Measurements from ENCODE around the gene PHOSPHO1. TPM values are rescaled to one million over a fixed set of nuclear protein-coding genes. Genes with fewer than 3 reads are reported as not detected.
"Not testable (repeated sequence)": the region's sequence is repeated elsewhere in the genome, so short reads cannot be mapped to it uniquely, and the experiment has no call there.

The PHOSPHO1 gene, protein sequence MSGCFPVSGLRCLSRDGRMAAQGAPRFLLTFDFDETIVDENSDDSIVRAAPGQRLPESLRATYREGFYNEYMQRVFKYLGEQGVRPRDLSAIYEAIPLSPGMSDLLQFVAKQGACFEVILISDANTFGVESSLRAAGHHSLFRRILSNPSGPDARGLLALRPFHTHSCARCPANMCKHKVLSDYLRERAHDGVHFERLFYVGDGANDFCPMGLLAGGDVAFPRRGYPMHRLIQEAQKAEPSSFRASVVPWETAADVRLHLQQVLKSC
- under 1 TPM in 3 of 4 donors, not detected in 1; 0.13 to 0.92 (median 0.39) TPM for total RNA-seq

DNA sequence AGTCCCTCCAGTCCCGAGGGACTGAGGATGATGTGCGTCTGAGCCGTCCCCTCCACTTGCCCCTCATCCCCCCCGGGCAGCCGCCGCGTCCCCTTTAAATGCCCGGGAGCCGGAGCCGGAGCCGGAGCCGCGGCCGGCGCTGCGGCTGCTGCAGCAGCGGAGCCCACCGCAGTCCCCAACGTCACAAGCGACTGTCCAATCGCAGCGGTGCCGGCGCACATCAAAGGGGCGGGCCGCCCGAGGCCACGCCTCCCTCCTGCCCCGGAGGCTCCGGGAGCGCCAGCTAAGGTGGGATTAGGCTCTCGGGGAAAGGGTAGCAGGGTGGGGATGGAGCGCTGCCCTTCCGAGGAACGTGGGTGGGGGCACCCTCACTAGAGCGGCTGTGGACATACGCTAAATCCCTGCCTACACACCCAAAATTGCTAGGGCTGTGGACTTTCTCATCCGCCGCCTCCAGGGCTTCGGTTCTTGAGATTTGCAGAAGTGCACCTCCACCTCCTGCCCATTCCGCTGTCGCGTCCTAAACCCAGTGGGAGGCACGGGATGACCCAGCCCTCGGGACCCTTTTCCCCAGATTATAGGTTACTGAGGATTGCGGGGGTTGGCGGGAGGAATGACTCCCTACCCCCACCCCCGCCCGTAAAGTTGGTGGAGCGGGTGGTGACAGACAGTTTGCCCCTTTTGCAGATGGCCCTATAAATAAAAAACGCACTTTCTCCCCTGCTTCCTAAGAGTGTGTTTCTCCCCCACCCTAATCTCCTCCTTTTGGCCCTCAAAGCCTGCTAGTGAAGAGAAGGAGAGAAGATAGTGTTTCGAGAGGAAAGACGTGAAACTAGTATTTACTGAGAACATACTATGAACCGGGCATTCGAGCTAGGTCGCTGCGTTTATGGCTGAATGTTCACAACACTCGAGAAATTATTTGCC lies at the start of gene PHOSPHO1:
Gene PHOSPHO1, minus strand, starts transcription at position 152 of the 927 bp plus-strand sequence. CDS start 4,096 bp downstream, outside the sequence.
- Histone ChIP-seq H3K9me3 (no peaks in the 10 kb centered on the region), H3K4me3 (peak within 1 kb of the TSS; percentile 44 to 64), H3K36me3 (no peaks in the 10 kb centered on the region), H3K27me3 (peaks cover 42% of the 10 kb centered on the region), H3K4me1 (peaks cover 0 to 20% (median 8%) of the 10 kb centered on the region in 3 donors), H3K27ac (peak within 1 kb of the TSS in 1 of 4 donors; percentile 59)
- peak; percentile 96 for ATAC-seq
- 1 to 6% methylated on average over 7 to 19 of the region's 58 CpGs for WGBS, 2 donors (ENCODE audit: low coverage in 1 of 2)
- TF ChIP-seq, protein P1, sequence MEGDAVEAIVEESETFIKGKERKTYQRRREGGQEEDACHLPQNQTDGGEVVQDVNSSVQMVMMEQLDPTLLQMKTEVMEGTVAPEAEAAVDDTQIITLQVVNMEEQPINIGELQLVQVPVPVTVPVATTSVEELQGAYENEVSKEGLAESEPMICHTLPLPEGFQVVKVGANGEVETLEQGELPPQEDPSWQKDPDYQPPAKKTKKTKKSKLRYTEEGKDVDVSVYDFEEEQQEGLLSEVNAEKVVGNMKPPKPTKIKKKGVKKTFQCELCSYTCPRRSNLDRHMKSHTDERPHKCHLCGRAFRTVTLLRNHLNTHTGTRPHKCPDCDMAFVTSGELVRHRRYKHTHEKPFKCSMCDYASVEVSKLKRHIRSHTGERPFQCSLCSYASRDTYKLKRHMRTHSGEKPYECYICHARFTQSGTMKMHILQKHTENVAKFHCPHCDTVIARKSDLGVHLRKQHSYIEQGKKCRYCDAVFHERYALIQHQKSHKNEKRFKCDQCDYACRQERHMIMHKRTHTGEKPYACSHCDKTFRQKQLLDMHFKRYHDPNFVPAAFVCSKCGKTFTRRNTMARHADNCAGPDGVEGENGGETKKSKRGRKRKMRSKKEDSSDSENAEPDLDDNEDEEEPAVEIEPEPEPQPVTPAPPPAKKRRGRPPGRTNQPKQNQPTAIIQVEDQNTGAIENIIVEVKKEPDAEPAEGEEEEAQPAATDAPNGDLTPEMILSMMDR (IDR thresholded peaks at IDR 0.05): no peak
- TF ChIP-seq POLR2A (IDR thresholded peaks at IDR 0.05): no peak
- TF ChIP-seq EP300 (IDR thresholded peaks at IDR 0.05): no peak
- TF ChIP-seq POLR2AphosphoS5 (IDR thresholded peaks at IDR 0.05): no peak

DNA sequence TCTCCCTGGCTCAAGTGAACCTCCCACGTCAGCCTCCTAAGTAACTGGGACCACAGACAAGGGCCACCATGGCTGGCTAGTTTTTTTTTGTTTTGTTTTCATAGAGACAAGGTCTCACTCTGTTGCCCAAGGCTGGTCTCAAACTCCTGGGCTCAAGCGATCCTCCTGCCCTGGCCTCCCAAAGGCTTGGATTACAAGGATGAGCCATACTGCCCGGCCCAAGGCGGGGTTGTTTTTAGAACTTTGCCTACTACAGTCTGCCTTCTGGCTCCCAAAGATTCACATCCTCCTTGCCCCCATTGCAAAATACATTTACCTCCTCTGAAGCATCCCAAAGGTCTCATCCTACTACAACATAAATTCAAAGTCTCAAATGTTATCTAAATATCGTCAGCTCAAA lies 49.5 kb upstream of the PHOSPHO1 start:
- WGBS, 2 donors (ENCODE audit: low coverage in 1 of 2): 79 to 82% methylated on average over 4 to 5 of the region's 5 CpGs

DNA sequence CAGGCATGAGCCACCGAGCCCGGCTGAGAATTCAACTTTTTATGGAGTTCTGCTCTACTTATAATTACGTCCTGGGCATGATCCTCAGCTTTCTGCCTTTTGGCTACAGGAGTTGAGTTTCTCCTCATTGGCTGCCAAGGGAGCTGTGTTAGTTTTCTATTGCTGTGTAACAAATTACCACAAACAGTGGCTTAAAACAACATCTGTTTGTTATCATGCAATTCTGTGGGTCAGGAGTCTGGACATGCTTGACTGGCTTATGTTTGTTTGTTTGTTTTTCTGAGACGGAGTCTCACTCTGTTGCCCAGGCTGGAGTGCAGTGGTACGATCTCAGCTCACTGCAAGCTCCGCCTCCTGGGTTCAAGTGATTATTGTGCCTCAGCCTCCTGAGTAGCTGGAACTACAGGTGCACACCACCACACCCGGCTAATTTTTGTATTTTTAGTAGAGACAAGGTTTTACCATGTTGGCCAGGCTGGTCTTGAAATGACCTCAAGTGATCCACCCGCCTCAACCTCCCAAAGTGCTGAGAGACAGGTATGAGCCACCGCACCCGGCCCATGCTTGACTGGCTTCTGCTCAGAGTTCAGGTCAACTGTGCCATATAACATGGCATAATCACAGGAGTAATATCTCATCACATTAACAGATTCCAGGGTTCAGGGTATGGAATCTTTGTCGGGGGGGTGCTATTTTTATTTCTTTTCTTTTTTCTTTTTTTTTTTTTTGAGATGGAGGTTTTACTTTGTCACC lies 48.9 kb upstream of the PHOSPHO1 start:
- H3K27me3 ChIP-seq, H3K36me3 ChIP-seq, H3K4me3 ChIP-seq, ATAC-seq, H3K4me1 ChIP-seq, H3K9me3 ChIP-seq, H3K27ac ChIP-seq: not testable (repeated sequence)
- 92 to 100% methylated on average over 2 to 10 of the region's 11 CpGs for WGBS, 2 donors (ENCODE audit: low coverage in 1 of 2)

More for the DNA sequence above, 49.5 kb upstream of the PHOSPHO1 start:
- ATAC-seq: no peak
- no peaks in the 10 kb centered on the region for H3K27me3 ChIP-seq
- no peaks in the 10 kb centered on the region for H3K36me3 ChIP-seq
- H3K4me3 ChIP-seq: no peak overlapping the region
- H3K4me1 ChIP-seq: no peaks in the 10 kb centered on the region
- H3K27ac ChIP-seq: no peak overlapping the region
- H3K9me3 ChIP-seq: no peaks in the 10 kb centered on the region
- TF ChIP-seq, protein P1 (IDR thresholded peaks at IDR 0.05): no peak
- TF ChIP-seq POLR2AphosphoS5 (IDR thresholded peaks at IDR 0.05) (no peak), POLR2A (IDR thresholded peaks at IDR 0.05) (no peak), EP300 (IDR thresholded peaks at IDR 0.05) (no peak)

DNA sequence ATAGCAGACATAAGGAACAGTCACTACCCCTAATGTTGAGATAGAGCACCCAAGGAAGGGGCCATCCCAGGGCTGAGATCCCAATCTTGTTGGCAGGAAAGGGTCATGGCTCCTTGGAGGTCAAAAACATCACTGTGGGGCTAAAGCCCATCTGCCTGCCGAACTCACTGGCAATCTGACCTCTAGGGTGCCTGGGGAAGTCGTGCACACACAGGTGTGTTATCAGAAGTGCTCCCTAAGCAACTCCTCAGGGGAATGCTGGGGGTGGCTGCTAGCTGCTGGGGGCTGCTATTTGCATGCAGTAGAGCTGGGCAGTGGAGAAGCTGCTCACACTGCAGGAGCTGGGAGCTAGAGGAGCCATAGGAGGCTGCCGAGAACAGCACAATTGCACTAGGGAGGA lies 47.5 kb upstream of the PHOSPHO1 start:
- Histone ChIP-seq H3K4me1 (no peaks in the 10 kb centered on the region), H3K27ac (no peak overlapping the region), H3K4me3 (no peak overlapping the region), H3K27me3 (no peaks in the 10 kb centered on the region), H3K36me3 (no peaks in the 10 kb centered on the region), H3K9me3 (no peaks in the 10 kb centered on the region)
- TF ChIP-seq, protein P1 (IDR thresholded peaks at IDR 0.05): no peak
- TF ChIP-seq POLR2AphosphoS5 (IDR thresholded peaks at IDR 0.05) (no peak), EP300 (IDR thresholded peaks at IDR 0.05) (no peak), POLR2A (IDR thresholded peaks at IDR 0.05) (no peak)
- WGBS, 2 donors (ENCODE audit: low coverage in 1 of 2): 27% methylated on average over 3 of the region's 3 CpGs; no CpG with 5 or more reads in 1 of the 2 donors
- no peak for ATAC-seq

DNA sequence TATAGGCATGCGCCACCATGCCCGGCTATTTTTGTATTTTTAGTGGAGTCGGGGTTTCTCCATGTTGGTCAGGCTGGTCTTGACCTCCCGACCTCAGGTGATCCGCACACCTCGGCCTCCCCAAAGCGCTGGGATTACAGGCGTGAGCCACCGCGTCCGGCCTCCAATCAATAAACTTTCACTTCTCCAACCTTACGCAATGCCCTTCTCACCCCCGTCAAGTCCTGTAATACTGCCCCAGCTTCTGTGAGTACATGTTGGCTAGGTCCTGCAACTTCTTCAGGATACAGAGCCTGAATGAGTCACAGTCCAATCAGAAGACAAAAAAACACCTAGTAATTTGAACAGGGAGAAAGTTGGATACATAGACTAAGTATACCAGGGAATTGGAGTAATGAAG lies 47.1 kb upstream of the PHOSPHO1 start:
- H3K4me3 ChIP-seq: no peak overlapping the region
- H3K9me3 ChIP-seq: no peaks in the 10 kb centered on the region
- no peak overlapping the region for H3K27ac ChIP-seq
- TF ChIP-seq POLR2A (IDR thresholded peaks at IDR 0.05) (no peak), POLR2AphosphoS5 (IDR thresholded peaks at IDR 0.05) (no peak), EP300 (IDR thresholded peaks at IDR 0.05) (no peak)
- TF ChIP-seq, protein P1 (IDR thresholded peaks at IDR 0.05): no peak
- ATAC-seq: no peak
- H3K27me3 ChIP-seq: no peaks in the 10 kb centered on the region
- no peaks in the 10 kb centered on the region for H3K4me1 ChIP-seq
- no peaks in the 10 kb centered on the region for H3K36me3 ChIP-seq
- 93 to 100% methylated on average over 3 of the region's 13 CpGs for WGBS, 2 donors (ENCODE audit: low coverage in 1 of 2)

DNA sequence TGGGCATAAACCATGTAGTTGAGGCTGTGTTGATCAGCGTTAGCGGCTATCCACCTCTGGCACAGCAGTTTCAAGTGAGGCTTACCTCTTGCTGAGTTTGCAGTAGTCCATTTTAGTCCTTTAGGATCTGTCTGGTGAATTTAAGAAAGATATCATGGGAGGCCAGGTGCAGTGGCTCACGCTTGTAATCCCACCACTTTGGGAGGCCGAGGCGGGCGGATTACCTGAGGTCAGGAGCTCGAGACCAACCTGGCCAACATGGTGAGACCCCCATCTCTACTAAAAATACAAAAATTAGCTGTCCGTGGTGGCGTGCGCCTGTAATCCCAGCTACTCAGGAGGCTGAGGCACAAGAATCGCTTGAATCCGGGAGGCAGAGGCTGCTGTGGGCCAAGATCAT lies 45.4 kb upstream of the PHOSPHO1 start:
- H3K27me3 ChIP-seq, H3K4me3 ChIP-seq, H3K9me3 ChIP-seq, ATAC-seq, H3K27ac ChIP-seq, H3K4me1 ChIP-seq, H3K36me3 ChIP-seq: not testable (repeated sequence)
- 98 to 100% methylated on average over 2 to 6 of the region's 12 CpGs for WGBS, 2 donors (ENCODE audit: low coverage in 1 of 2)

All from gastroesophageal sphincter (tissue), 4 donors.